Fibroblast of pulmonary artery (primary cell): Measurements from ENCODE around the gene ZNF33B.

Experiments
- DNase-seq: peaks from one replicate; pipeline ENCODE4 v3.0.0-alpha.2; 2010; ENCODE audit warnings: low read depth
- H3K4me3 ChIP-seq: replicated peaks from 2 replicates; pipeline ENCODE4 v1.5.1; 2011; ENCODE audit warnings: low read depth, mild to moderate bottlenecking, control low read depth, low read length, moderate library complexity
- TF ChIP-seq, protein P1 (sequence below): IDR thresholded peaks from 2 replicates; pipeline ENCODE4 v1.5.1; 2011; ENCODE audit warnings: mild to moderate bottlenecking, control low read depth, low read length, inconsistent platforms; ENCODE audit errors: missing control alignments

Gene ZNF33B

DNA sequence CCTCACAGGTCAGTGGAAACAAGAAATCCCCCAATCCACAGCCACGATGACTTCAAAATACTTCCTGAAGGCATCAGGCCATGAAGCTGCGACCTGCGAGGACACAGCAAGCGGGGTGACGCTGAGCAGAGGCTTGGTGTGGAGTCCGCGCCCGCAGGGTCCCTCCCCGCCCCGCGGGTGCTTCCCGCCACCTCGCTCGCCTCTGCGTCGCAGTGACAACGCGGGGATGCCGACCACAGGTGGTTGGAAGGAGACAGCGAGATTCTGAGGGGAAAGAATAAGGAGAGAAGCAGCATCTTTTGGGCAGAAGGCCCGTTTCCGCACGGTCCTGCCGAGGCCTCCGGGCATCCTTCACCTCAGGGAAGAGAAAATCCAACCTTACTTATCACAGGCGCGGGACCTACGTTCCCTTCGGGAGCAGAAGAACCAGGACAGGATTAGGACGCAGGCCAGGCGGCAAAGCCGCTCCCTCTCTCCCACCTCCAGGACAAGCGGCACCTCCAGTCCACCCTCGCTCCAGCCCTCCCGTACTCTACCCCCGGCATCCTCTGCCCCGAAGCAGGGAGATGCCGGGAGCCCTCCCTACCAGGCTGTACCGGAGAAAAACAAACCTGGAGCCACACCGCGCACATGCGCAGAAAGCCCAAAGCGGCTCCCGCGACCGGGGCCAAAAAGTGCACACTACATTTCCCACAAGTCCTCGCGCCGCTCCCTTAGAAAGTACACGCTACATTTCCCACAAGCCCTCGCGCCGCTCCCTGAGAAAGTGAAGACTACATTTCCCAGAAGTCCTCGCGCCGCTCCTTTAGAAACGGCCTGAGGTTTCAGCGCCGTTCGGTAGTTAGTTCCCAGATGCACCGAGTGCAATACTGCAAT lies 85.9 kb downstream of the ZNF33B start:
- DNase-seq, result peak; percentile 98
- TF ChIP-seq, protein P1, sequence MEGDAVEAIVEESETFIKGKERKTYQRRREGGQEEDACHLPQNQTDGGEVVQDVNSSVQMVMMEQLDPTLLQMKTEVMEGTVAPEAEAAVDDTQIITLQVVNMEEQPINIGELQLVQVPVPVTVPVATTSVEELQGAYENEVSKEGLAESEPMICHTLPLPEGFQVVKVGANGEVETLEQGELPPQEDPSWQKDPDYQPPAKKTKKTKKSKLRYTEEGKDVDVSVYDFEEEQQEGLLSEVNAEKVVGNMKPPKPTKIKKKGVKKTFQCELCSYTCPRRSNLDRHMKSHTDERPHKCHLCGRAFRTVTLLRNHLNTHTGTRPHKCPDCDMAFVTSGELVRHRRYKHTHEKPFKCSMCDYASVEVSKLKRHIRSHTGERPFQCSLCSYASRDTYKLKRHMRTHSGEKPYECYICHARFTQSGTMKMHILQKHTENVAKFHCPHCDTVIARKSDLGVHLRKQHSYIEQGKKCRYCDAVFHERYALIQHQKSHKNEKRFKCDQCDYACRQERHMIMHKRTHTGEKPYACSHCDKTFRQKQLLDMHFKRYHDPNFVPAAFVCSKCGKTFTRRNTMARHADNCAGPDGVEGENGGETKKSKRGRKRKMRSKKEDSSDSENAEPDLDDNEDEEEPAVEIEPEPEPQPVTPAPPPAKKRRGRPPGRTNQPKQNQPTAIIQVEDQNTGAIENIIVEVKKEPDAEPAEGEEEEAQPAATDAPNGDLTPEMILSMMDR, result no peak
- H3K4me3 ChIP-seq, result peak overlapping the region; percentile 92

DNA sequence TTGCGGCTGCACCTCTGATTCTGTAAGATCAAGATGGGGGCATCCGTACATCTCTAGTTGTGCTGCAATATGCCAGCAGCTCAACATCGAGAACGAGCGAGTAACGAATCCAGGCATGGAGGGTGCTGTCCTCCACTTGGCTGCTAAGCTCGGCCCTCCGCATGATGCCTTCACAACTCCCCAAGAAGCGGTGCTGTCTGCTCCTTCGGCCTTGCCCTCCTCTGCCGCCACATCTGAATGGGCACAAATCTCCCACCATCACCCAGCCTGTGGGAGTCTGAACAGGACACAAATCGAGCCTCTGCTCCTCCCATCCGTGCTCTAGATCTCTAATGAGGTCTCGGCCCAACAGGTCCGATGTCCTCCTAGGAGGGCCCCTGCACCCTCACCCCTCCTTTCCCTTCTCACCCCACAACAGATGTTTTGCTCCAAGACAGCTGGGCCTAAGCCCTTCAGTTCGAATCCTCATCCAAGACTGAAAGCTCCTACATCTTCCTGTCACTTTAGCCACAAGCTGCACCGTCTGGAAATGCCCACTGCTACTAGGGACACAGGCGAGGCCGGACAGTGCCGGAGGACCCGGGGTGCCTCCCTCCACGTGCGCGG lies 86.7 kb downstream of the ZNF33B start:
- H3K4me3 ChIP-seq, result peak overlapping the region; percentile 92
- no peak for DNase-seq
- TF ChIP-seq, protein P1, result no peak

DNA sequence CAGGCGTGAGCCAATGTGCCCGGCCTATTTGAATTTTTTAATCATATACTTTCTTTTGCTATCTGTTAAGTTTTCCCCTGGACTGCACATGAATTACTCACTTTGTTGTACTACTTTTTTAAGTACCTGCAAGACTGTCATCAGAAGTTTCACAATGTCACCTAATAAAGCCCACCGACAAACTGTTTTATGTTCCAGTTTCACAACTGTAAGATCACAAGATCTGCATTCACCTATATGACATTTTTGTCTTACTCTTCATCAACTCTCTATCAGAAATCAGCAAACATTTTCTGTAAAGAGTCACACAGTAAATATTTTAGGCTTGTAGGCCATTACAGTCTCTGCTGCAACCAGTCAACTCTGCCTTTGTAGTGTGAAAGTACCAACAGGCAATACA lies 88.5 kb downstream of the ZNF33B start:
- H3K4me3 ChIP-seq, result no peak overlapping the region
- no peak for DNase-seq
- TF ChIP-seq, protein P1, result no peak

DNA sequence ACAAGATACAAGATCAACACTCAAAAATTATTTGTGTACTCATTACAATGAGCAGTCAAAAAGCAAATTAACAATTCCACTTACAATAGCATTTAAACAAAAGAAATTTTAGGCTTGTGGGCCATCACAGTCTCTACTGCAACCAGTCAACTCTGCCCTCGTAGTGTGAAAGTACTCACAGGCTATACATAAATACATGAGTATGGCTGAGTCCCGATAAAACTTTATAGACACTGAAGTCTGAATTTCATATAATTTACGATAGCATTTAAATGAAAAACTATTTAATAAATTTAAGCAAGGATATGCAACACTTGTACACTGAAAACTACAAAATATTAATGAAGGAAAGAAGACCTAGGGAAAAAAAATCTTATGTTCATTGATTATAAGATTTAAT lies 90.1 kb downstream of the ZNF33B start:
- no peak overlapping the region for H3K4me3 ChIP-seq
- TF ChIP-seq, protein P1, result no peak
- DNase-seq, result no peak

DNA sequence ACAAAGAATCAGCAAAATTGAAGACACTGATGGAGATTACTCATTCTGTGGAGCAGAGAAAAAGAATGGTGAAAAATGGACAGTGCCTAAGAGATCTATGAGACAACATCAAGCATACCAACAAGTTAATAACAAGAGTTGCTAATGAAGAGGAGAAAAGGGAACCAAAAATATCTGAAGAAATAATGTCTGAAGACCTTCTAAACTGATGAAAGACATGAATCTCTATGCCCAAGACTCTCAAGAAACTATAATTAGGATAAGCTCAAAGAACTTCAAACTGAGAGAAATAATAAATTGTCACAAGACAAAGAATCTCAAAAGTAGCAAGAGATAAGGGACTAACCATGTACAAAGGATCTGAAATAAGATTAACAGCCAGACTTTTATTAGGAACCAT lies 93.4 kb downstream of the ZNF33B start:
- TF ChIP-seq, protein P1, result no peak
- no peak for DNase-seq
- H3K4me3 ChIP-seq, result no peak overlapping the region

DNA sequence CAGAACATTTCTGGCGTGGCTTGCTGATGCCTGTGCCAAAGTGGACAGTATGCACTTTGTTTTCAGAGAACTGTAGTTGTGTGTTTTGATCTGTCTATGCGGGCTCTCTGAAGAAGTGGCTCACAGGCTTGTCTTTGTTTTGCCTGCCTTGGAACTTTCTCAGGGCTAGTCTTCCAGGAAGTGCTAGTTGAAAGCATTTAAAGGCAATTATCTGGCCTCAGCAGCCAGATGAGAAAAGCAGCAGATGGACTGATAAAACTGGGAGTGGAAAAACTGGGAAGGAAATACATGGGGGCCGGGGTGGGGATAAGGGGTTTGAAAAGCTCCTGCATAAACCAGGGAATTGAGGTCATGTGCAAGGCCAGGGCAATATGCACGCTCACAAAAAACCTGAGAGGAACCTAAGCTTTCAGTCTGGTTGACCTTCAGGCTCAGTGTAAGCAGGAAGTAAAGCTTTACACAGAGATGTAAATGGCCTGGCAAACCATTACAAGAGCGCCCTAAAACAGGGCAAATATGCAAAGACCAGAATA lies 94.5 kb downstream of the ZNF33B start:
- no peak overlapping the region for H3K4me3 ChIP-seq
- no peak for DNase-seq
- TF ChIP-seq, protein P1, result no peak
